Mucosa of rectum (tissue), 2 donors: ENCODE data around the gene PTAR1.
A peak's percentile ranks its signal among the peaks of the same experiment; 100 is the strongest.

Experiments
- H3K27ac ChIP-seq, 2 donors: one replicate each; pipeline ENCODE4 v1.7.0; 2013; ENCODE audit warnings: inconsistent platforms in 2 of 2, low read depth in 2 of 2, low read length in 2 of 2
- H3K27me3 ChIP-seq, 2 donors: one replicate each; pipeline ENCODE4 v1.7.0; 2013; ENCODE audit warnings: low read length in 2 of 2; ENCODE audit not compliant: control insufficient read depth in 2 of 2, insufficient read depth in 2 of 2
- H3K36me3 ChIP-seq, 2 donors: one replicate each; pipeline ENCODE4 v1.7.0; 2013; ENCODE audit warnings: low read length in 2 of 2; ENCODE audit not compliant: control insufficient read depth in 2 of 2, insufficient read depth in 2 of 2
- H3K4me1 ChIP-seq, 2 donors: one replicate each; pipeline ENCODE4 v1.7.0; 2013; ENCODE audit warnings: low read length in 2 of 2, mild to moderate bottlenecking in 1 of 2; ENCODE audit not compliant: control insufficient read depth in 2 of 2, insufficient read depth in 2 of 2
- H3K4me3 ChIP-seq, 2 donors: one replicate each; pipeline ENCODE4 v1.7.0; 2013; ENCODE audit warnings: low read length in 2 of 2
- H3K9ac ChIP-seq, 2 donors: one replicate each; pipeline ENCODE4 v1.7.0; 2013; ENCODE audit warnings: low read length in 2 of 2, low read depth in 1 of 2, mild to moderate bottlenecking in 1 of 2
- H3K9me3 ChIP-seq, 2 donors: one replicate each; pipeline ENCODE4 v1.7.0; 2013; ENCODE audit warnings: low read length in 2 of 2; ENCODE audit not compliant: control insufficient read depth in 2 of 2
- donor health status: healthy.
- donor health status: Normal muscosa, but diverticular disease.

PTAR1 gene

DNA sequence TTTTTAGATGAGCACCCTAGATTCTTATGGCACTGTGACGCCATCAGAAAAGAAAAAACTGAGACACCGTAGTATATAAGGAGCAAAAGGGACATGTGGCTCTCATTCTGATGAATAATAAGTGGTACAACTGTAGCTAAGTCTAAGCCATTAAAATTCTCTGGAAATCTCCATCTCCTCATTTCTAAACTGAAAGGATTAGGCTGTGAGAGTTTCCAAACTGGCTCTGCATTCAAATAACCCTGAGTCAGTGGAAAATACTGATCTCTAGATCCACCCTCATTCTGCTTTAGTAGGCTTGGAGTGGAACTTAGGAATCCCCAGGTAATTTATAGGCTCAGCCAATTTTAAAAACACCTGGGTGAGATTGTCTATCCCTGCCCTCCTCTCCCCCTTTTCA is 28.5 kb downstream of the PTAR1 start:
- Histone ChIP-seq H3K9ac (no peak overlapping the region), H3K9me3 (no peaks in the 10 kb centered on the region), H3K4me3 (no peak overlapping the region), H3K36me3 (peaks cover 44 to 45% of the 10 kb centered on the region in 2 donors), H3K4me1 (no peaks in the 10 kb centered on the region), H3K27ac (no peak overlapping the region), H3K27me3 (no peaks in the 10 kb centered on the region)

- peaks cover 12 to 19% of the 10 kb centered on the region in 2 donors for H3K36me3 ChIP-seq
- peak overlapping the region in 1 of 2 donors; percentile 6 for H3K4me3 ChIP-seq
- H3K27ac ChIP-seq: peak overlapping the region; percentile 66 to 67
- H3K9ac ChIP-seq: no peak overlapping the region
- no peaks in the 10 kb centered on the region for H3K9me3 ChIP-seq
- peaks cover 21 to 43% of the 10 kb centered on the region in 2 donors for H3K4me1 ChIP-seq
- no peaks in the 10 kb centered on the region for H3K27me3 ChIP-seq
Observed at GRCh38 chr9:69719983-69720382, 39.8 kb downstream of the PTAR1 start.

DNA sequence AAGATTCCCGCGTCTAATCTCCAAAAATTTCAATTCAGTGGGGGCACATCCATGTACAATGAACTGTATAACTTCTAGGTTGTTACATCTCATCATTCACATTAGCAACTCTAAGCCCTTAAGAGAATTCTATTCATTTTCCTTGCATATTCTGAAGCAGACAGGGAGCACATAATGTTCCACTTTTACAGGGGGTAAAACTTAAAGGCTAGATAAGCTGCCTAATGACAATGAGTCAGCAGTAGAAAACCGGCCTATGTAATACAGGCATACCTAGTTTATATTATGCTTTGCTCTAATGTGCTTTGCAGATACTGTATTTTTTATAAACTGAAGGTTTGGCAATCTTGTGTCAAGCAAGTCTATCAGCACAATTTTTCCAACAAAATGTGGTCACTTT is 40.4 kb downstream of the PTAR1 start:
- Histone ChIP-seq H3K27me3 (no peaks in the 10 kb centered on the region), H3K36me3 (peaks cover 11 to 18% of the 10 kb centered on the region in 2 donors), H3K27ac (peak overlapping the region; percentile 66 to 67)

GRCh38 chr9:69718218-69718617 is 41.6 kb downstream of the PTAR1 start:
- peaks cover 6 to 12% of the 10 kb centered on the region in 2 donors for H3K36me3 ChIP-seq
- H3K27ac ChIP-seq: peak overlapping the region; percentile 40 to 67
- no peak overlapping the region for H3K4me3 ChIP-seq
- H3K9me3 ChIP-seq: no peaks in the 10 kb centered on the region
- no peak overlapping the region for H3K9ac ChIP-seq
- peaks cover 21 to 43% of the 10 kb centered on the region in 2 donors for H3K4me1 ChIP-seq
- no peaks in the 10 kb centered on the region for H3K27me3 ChIP-seq

More for the DNA sequence above, 40.4 kb downstream of the PTAR1 start:
- H3K4me3 ChIP-seq: no peak overlapping the region
- no peaks in the 10 kb centered on the region for H3K9me3 ChIP-seq
- peaks cover 21 to 43% of the 10 kb centered on the region in 2 donors for H3K4me1 ChIP-seq
- no peak overlapping the region for H3K9ac ChIP-seq

GRCh38 chr9:69715825-69716224 is 44.0 kb downstream of the PTAR1 start:
- Histone ChIP-seq H3K9me3 (no peaks in the 10 kb centered on the region), H3K27me3 (no peaks in the 10 kb centered on the region), H3K36me3 (peaks cover 2 to 4% of the 10 kb centered on the region in 2 donors), H3K27ac (no peak overlapping the region), H3K4me3 (peak overlapping the region in 1 of 2 donors; percentile 29), H3K9ac (no peak overlapping the region), H3K4me1 (peaks cover 21 to 42% of the 10 kb centered on the region in 2 donors)

DNA sequence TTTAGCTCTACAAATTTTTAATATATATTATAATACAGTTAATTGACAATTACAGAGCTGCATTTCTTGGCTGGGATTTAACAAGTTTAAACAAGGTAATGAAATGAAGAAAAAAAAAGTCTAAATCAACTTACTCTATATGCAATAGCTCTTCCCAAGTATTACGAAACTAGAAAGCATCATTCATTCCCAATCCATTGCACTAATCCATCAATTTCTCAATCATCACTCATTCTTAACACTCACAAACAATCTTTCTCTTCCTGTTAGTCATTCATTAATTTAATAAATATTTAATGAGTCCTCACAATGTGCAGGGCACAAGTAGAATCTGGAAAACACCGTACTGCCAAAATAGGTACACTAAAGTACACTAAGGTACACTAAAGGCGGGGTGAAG is 44.7 kb downstream of the PTAR1 start:
- Histone ChIP-seq H3K36me3 (peaks cover 2 to 4% of the 10 kb centered on the region in 2 donors), H3K4me1 (peaks cover 17 to 35% of the 10 kb centered on the region in 2 donors), H3K27ac (no peak overlapping the region), H3K9ac (no peak overlapping the region), H3K27me3 (no peaks in the 10 kb centered on the region), H3K9me3 (no peaks in the 10 kb centered on the region), H3K4me3 (no peak overlapping the region)

DNA sequence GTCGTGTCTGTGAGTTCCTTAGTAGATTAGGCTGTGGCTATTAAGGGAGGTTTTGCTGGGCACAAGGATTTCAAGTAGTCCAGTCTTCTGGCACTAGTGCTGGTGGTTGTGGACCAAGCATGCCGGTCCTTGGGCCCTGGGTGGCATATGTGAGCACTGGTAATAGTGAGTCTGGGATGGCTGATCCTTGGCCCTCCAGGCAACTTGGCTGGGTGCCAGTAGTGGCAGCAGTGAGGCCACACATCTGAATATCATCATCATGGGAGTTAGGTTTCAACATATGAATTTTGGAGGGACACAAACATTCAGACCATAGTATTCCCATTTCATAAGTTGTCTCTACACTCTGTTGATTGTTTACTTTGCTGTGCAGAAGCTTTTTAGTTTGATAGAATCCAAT is 62.3 kb downstream of the PTAR1 start:
- Histone ChIP-seq H3K27me3 (no peaks in the 10 kb centered on the region), H3K9ac (no peak overlapping the region), H3K4me1 (no peaks in the 10 kb centered on the region), H3K4me3 (no peak overlapping the region), H3K27ac (no peak overlapping the region), H3K36me3 (no peaks in the 10 kb centered on the region), H3K9me3 (peaks cover 0 to 14% of the 10 kb centered on the region in 2 donors)

DNA sequence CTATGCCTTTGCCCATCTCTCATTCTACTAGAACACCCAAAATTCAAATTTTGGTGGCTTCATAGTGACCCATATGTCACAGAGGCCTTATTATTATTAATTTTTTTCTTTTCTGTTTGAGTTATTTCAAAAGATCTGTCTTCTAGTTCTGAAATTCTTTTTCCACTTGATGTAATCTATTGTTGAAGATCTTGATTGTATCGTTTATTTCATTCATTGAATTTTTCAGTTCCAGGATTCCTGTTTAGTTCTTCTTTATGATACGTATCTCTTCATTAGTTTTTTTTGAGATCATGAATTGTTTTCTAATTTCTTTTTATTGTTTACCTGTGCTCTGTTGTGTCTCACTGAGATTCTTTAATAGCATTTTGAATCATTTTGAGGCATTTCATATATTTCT is 63.0 kb downstream of the PTAR1 start:
- Histone ChIP-seq H3K9me3 (peaks cover 0 to 14% of the 10 kb centered on the region in 2 donors), H3K4me3 (no peak overlapping the region), H3K4me1 (no peaks in the 10 kb centered on the region), H3K9ac (no peak overlapping the region), H3K27ac (no peak overlapping the region), H3K27me3 (no peaks in the 10 kb centered on the region), H3K36me3 (no peaks in the 10 kb centered on the region)

DNA sequence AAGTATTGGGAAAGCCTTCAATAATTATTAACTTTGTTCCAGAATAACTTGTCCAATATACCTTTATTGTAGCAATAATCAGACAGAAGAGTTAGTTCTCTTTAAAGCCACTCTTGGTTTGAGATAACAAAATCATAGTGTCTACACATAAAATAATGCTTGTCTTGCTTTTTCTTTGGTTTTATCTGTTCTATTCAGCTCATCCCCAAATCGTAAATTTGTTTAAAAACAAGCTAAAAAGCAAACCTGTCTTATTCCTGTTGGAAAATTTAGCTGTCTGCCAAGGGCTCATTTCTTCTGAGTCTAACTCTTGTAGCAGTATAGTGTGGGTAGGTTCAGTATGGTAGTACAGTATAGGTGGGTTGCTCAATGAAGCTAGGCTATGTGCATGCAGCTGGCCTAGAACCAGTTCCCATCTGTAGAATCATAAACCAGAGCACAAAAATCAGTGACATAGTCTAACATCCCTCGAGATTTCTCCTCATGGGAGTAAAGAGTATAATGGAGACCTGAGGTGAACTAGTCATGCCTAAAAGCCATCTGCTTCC is 69.7 kb downstream of the PTAR1 start:
- Histone ChIP-seq H3K4me1 (peaks cover 0 to 2% of the 10 kb centered on the region in 2 donors), H3K36me3 (no peaks in the 10 kb centered on the region), H3K27ac (no peak overlapping the region), H3K9ac (no peak overlapping the region), H3K9me3 (no peaks in the 10 kb centered on the region), H3K4me3 (no peak overlapping the region), H3K27me3 (no peaks in the 10 kb centered on the region)

GRCh38 chr9:69683927-69684326 is 75.9 kb downstream of the PTAR1 start:
- Histone ChIP-seq H3K4me3 (no peak overlapping the region), H3K36me3 (no peaks in the 10 kb centered on the region), H3K27ac (no peak overlapping the region), H3K9me3 (no peaks in the 10 kb centered on the region), H3K4me1 (no peaks in the 10 kb centered on the region), H3K27me3 (no peaks in the 10 kb centered on the region), H3K9ac (no peak overlapping the region)
